Naive thymus-derived CD4-positive, alpha-beta T cell (primary cell): Measurements from ENCODE around the gene IL10RB. TPM values are rescaled to one million over a fixed set of nuclear protein-coding genes. Genes with fewer than 3 reads are reported as not detected.

Experiments
- ATAC-seq: fragments of 150-1000 bp; cut with Tn5 transposase; 2 replicates; pipeline ENCODE4 v1.10.0; 2021; ENCODE audit warnings: mild to moderate bottlenecking, moderate library complexity
- CTCF ChIA-PET: fragments of 350-600 bp; sonication (Branson Sonifier 250); formaldehyde crosslinking; loops from one replicate; lab custom pipeline; 2021; ENCODE audit warnings: antibody characterized with exemption; lab: Charles Lee
- POLR2A ChIA-PET: fragments of 350-600 bp; sonication (Branson Sonifier 250); formaldehyde crosslinking; loops from one replicate; lab custom pipeline; 2021; ENCODE audit warnings: antibody characterized with exemption, inconsistent platforms; lab: Charles Lee
- DNase-seq, 9 donors: peaks; one replicate each; pipeline versions ENCODE4 v3.0.0 to v3.0.0-alpha.2; 2020 to 2022; ENCODE audit warnings: mixed read lengths in 1 of 9
- H3K27ac ChIP-seq: one replicate; pipeline ENCODE4 v1.7.0; 2013; ENCODE audit warnings: mild to moderate bottlenecking, low read depth, low read length, moderate library complexity
- H3K27me3 ChIP-seq, 2 donors: one replicate each; pipeline ENCODE4 v1.7.0; 2013; ENCODE audit warnings: low read length in 2 of 2, mild to moderate bottlenecking in 2 of 2, moderate library complexity in 2 of 2; ENCODE audit not compliant: control insufficient read depth in 2 of 2, insufficient read depth in 2 of 2
- H3K36me3 ChIP-seq, 3 experiments: 1 replicate in 2 of 3; 2 replicates in 1 of 3; pipeline ENCODE4 v1.7.0; 2013; ENCODE audit warnings: low read length in 3 of 3, mild to moderate bottlenecking in 3 of 3, moderate library complexity in 1 of 3; ENCODE audit not compliant: insufficient read depth in 3 of 3, control insufficient read depth in 2 of 3
- H3K4me1 ChIP-seq, 2 donors: one replicate each; pipeline ENCODE4 v1.7.0; 2013; ENCODE audit warnings: low read length in 2 of 2, mild to moderate bottlenecking in 2 of 2, moderate library complexity in 1 of 2; ENCODE audit not compliant: control insufficient read depth in 2 of 2, insufficient read depth in 2 of 2
- H3K4me3 ChIP-seq: 2 replicates; pipeline ENCODE4 v1.7.0; 2013; ENCODE audit warnings: mild to moderate bottlenecking, low read length
- H3K9me3 ChIP-seq, 3 experiments: 1 replicate in 2 of 3; 2 replicates in 1 of 3; pipeline ENCODE4 v1.7.0; 2013; ENCODE audit warnings: low read length in 3 of 3; ENCODE audit not compliant: control insufficient read depth in 2 of 3
- H3K27ac Mint-ChIP-seq, 9 donors: one replicate each; pipeline ENCODE4 v1.8.0; 2020 to 2022; ENCODE audit warnings: mixed read lengths in 9 of 9, mild to moderate bottlenecking in 8 of 9, moderate library complexity in 5 of 9, inconsistent platforms in 2 of 9
- H3K27me3 Mint-ChIP-seq, 5 donors: one replicate each; pipeline ENCODE4 v1.8.0; 2021 to 2022; ENCODE audit warnings: mixed read lengths in 5 of 5, mild to moderate bottlenecking in 1 of 5
- H3K36me3 Mint-ChIP-seq, 5 donors: one replicate each; pipeline ENCODE4 v1.8.0; 2020 to 2022; ENCODE audit warnings: mixed read lengths in 5 of 5, mild to moderate bottlenecking in 3 of 5, inconsistent platforms in 1 of 5
- H3K4me1 Mint-ChIP-seq, 7 donors: one replicate each; pipeline ENCODE4 v1.8.0; 2020 to 2022; ENCODE audit warnings: mixed read lengths in 7 of 7, mild to moderate bottlenecking in 3 of 7, inconsistent platforms in 1 of 7
- H3K4me3 Mint-ChIP-seq, 10 donors: one replicate each; pipeline ENCODE4 v1.8.0; 2020 to 2022; ENCODE audit warnings: mild to moderate bottlenecking in 10 of 10, mixed read lengths in 10 of 10, moderate library complexity in 6 of 10, inconsistent platforms in 2 of 10
- H3K9me3 Mint-ChIP-seq, 11 donors: one replicate each; pipeline ENCODE4 v1.8.0; 2020 to 2022; ENCODE audit warnings: mixed read lengths in 11 of 11, mild to moderate bottlenecking in 4 of 11, inconsistent platforms in 1 of 11, moderate library complexity in 1 of 11
- intact Hi-C, 2 donors: fragments of 100-400 bp; cut with micrococcal nuclease; formaldehyde crosslinking; loops; one replicate each; pipeline ENCODE4 v1.15.1; 2023
- polyA plus RNA-seq, 2 donors: library from polyadenylated mRNA; unstranded; fragments of 300-500 nt; fragmentation: Illumina TruSeq; gene quantifications; one replicate each; pipeline ENCODE4 v1.2.3, GENCODE V29; 2021
- total RNA-seq, 6 experiments: library from RNA in 5 of 6; stranded (reverse) in 5 of 6; gene quantifications; 1 replicate in 5 of 6; 2 replicates in 1 of 6; pipeline ENCODE4 v1.2.3 and lab custom pipeline; 2021 to 2026

Gene IL10RB
- total and polyA plus RNA-seq, 7 experiments from 2014 or later: 17.6 to 51.4 (median 33.3) TPM

DNA sequence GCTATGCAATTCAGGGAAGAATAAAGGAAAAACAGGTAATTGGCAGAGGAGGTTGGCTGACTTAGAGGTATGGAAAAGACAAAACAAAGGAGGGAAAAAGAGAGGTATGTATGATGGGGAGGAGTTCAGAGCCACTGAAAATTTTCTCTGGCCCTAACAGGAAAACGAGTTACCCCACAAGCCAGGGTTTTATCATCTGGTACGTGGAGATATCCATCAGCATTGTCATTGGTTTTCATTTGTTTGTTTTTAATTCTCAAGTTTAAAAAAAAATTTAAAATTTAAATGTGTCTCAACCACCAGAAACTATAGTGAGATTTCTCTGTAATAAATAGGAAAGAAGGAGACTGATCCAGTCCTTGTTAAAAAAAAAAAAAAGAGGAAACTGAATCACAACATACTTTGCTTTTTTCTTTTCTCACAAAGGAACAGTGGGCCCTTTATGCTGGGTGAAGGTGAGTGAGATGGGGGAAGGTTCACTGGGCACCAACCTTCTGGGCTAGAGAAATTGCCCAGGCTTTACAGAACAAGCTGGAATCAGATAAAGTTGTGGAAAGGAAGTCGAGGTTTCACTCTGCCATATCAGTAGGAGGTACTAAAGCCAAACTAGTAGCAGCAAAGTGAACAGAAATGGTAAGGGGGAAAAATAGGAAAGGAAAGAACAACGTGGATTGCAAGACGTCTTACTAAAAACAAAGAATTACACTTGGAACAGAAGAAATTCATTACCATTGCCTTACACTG, 33.7 kb upstream of the IL10RB start:
- Mint-ChIP-seq H3K9me3 (peaks cover 0 to 2% (median 0%) of the 10 kb centered on the region in 11 donors), H3K27me3 (no peaks in the 10 kb centered on the region), H3K4me3 (peak overlapping the region; percentile 88 to 97 (median 92)), H3K27ac (peak overlapping the region; percentile 67 to 98 (median 87)), H3K36me3 (peaks cover 0 to 31% (median 16%) of the 10 kb centered on the region in 5 donors), H3K4me1 (peaks cover 45 to 76% (median 65%) of the 10 kb centered on the region in 7 donors)
- ChIA-PET POLR2A (interaction anchor here (0.5 to 4.5 kb wide), 11 partner anchors 10 to 144 kb away, joined by 3 to 24 read pairs (median 4); partner anchors contain the start of genes IFNAR1 and IL10RB), CTCF (interaction anchor here (0.6 to 0.8 kb wide), 4 partner anchors 31 to 208 kb away, joined by 3 to 7 read pairs (median 3); no protein-coding TSS in a partner anchor)
- Histone ChIP-seq H3K4me1 (peaks cover 41 to 52% of the 10 kb centered on the region in 2 donors), H3K9me3 (no peaks in the 10 kb centered on the region), H3K27ac (peak overlapping the region; percentile 92), H3K4me3 (peak overlapping the region; percentile 83), H3K27me3 (no peaks in the 10 kb centered on the region), H3K36me3 (peaks cover 0 to 11% (median 4%) of the 10 kb centered on the region in 3 experiments)
- no peak for ATAC-seq
- intact Hi-C loops: loop anchor here in 1 of 2 donors (5.0 to 10.0 kb wide), 3 partner anchors 132 to 310 kb away; partner anchors contain the start of genes GART, SON and TMEM50B
- no peak for DNase-seq

DNA sequence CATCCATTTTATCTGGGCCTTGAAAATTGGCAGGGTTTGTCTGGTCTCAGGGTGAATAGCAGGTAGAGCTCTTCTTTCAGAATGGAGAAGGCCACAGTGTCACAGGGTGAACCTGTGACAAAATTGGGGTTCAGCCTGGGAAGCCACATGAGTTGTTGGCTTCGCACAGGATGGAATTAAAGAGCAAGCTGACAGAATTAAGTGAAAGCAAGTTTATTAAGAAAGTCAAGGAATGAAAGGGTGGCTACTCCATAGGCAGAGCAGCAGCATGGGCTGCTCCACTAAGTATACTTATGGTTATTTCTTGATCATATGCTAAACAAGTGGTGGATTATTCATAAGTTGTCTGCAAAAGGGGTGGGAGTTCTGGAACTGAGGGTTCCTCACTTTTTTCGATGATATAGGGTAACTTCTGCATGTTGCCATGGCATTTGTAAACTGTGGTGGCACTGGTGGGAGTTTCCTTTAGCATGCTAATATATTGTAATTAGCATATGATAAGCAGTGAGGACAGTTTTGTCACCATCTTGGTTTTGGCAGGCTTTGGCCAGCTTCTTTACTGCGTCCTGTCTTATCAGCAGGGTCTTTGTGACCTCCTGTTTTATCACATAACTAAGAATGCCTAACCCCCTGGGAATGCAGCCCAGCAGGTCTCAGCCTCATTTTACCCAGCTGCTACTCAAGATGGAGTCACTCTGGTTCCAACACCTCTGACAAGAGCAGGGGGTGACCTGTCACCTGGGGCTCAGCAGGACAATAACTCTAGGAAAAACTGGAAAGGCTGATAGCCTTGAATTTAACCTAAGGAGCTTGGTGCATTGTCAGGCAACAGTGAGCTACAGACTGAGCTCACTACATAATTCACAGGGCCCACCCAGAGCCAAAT, 31.3 kb upstream of the IL10RB start:
- Histone ChIP-seq H3K36me3 (peaks cover 0 to 9% (median 4%) of the 10 kb centered on the region in 3 experiments), H3K9me3 (no peaks in the 10 kb centered on the region), H3K4me3 (no peak overlapping the region), H3K27me3 (no peaks in the 10 kb centered on the region), H3K27ac (peak overlapping the region; percentile 22), H3K4me1 (peaks cover 63 to 68% of the 10 kb centered on the region in 2 donors)
- Mint-ChIP-seq H3K4me1 (peaks cover 60 to 82% (median 80%) of the 10 kb centered on the region in 7 donors), H3K36me3 (peaks cover 0 to 44% (median 17%) of the 10 kb centered on the region in 5 donors), H3K27ac (peak overlapping the region; percentile 45 to 98 (median 82)), H3K4me3 (peak overlapping the region; percentile 24 to 91 (median 66)), H3K27me3 (no peaks in the 10 kb centered on the region), H3K9me3 (no peaks in the 10 kb centered on the region)
- ChIA-PET CTCF (interaction anchor here (0.7 kb wide), 1 partner anchor 255 kb away, joined by 3 read pairs; no protein-coding TSS in a partner anchor), POLR2A (interaction anchor here (0.6 to 1.5 kb wide), 6 partner anchors 9 to 703 kb away, joined by 3 to 5 read pairs (median 4); partner anchors contain the start of gene IL10RB)
- ATAC-seq (no peak), DNase-seq (no peak)
- intact Hi-C loops: loop anchor here in 1 of 2 donors (5.0 to 10.0 kb wide), 3 partner anchors 130 to 307 kb away; partner anchors contain the start of genes GART, SON and TMEM50B

DNA sequence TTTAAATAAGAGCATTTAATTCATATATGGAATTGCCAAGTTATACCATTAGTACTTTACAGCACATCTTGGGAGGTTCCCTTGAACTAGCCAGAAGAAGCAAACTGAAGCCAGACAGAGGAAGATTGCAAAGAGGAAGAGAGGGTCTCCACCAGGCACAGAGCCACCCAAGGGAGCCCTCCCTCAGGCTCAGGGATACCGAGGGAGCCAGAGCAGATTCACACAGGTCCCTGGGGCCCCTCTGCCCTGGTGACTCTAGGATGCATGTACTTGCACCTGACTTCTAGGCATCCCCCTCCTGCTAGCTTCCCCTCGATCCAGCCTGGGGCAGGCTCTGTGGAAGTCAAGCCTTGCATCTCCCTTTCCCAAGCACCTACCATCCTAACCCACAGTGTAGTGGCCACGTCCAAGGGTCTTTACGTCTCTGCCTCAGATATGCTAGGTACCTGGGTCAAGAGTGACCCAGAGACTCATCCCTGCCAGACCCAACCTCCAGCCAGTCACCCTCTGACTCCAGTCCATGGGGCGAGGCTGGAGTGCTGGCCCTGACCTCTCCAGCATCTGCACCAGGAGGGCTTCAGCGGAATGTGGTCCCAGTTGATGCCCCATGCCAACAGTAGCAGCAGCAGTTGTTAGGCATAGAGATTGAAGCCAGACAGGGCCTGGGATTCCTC, 30.0 kb upstream of the IL10RB start:
- Mint-ChIP-seq H3K27me3 (no peaks in the 10 kb centered on the region), H3K4me1 (peaks cover 68 to 94% (median 89%) of the 10 kb centered on the region in 7 donors), H3K27ac (peak overlapping the region; percentile 55 to 96 (median 80)), H3K36me3 (peaks cover 0 to 48% (median 17%) of the 10 kb centered on the region in 5 donors), H3K9me3 (no peaks in the 10 kb centered on the region), H3K4me3 (peak overlapping the region in 6 of 10 donors; percentile 28 to 72 (median 58))
- POLR2A ChIA-PET: interaction anchor here (0.6 to 1.4 kb wide), 3 partner anchors 9 to 126 kb away, joined by 3 to 4 read pairs (median 4); no protein-coding TSS in a partner anchor
- DNase-seq (no peak), ATAC-seq (no peak)
- no peaks in the 10 kb centered on the region for H3K27me3 ChIP-seq
- peak overlapping the region; percentile 27 for H3K27ac ChIP-seq
- intact Hi-C loops: loop anchor here in 1 of 2 donors (10.0 kb wide), 2 partner anchors 129 to 239 kb away; partner anchors contain the start of gene TMEM50B
- H3K4me1 ChIP-seq: peaks cover 70 to 81% of the 10 kb centered on the region in 2 donors
- peaks cover 0 to 4% (median 0%) of the 10 kb centered on the region in 3 experiments for H3K36me3 ChIP-seq
- no peak overlapping the region for H3K4me3 ChIP-seq
- H3K9me3 ChIP-seq: no peaks in the 10 kb centered on the region
- CTCF ChIA-PET: interaction anchor here (0.7 kb wide), 1 partner anchor 34 kb away, joined by 3 read pairs; no protein-coding TSS in a partner anchor

DNA sequence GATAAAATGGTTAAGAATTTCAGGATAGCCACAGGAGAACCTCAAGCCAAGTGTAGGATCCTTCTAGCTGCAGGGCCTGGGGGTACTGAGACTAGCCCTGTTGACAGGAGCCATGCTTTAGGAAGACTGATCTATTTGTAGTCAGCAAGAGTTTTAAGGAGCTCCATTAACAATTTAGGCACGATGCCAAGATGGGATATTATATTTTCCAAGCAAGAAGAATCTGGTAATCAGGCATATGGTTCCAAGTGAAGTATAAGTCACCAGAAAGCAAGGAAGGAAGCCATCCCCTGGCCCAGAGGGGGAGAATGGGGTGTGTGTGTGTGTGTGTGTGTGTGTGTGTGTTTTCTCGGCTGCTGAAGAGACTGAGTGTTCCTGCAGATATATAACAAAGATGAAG, 29.4 kb upstream of the IL10RB start:
- Mint-ChIP-seq H3K4me3 (peak overlapping the region in 9 of 10 donors; percentile 28 to 72 (median 53)), H3K27me3 (no peaks in the 10 kb centered on the region), H3K27ac (peak overlapping the region; percentile 49 to 96 (median 88)), H3K4me1 (peaks cover 70 to 98% (median 91%) of the 10 kb centered on the region in 7 donors), H3K36me3 (peaks cover 0 to 46% (median 18%) of the 10 kb centered on the region in 5 donors), H3K9me3 (no peaks in the 10 kb centered on the region)
- Histone ChIP-seq H3K27me3 (no peaks in the 10 kb centered on the region), H3K9me3 (no peaks in the 10 kb centered on the region), H3K4me3 (no peak overlapping the region), H3K36me3 (peaks cover 0 to 4% (median 0%) of the 10 kb centered on the region in 3 experiments), H3K27ac (peak overlapping the region; percentile 27), H3K4me1 (peaks cover 76 to 80% of the 10 kb centered on the region in 2 donors)
- ChIA-PET POLR2A (interaction anchor here (1.0 to 1.4 kb wide), 3 partner anchors 9 to 125 kb away, joined by 4 read pairs; no protein-coding TSS in a partner anchor), CTCF (interaction anchor here (0.7 kb wide), 1 partner anchor 34 kb away, joined by 3 read pairs; no protein-coding TSS in a partner anchor)
- intact Hi-C loops: loop anchor here in 1 of 2 donors (10.0 kb wide), 2 partner anchors 128 to 238 kb away; partner anchors contain the start of gene TMEM50B
- DNase-seq (no peak), ATAC-seq (no peak)

DNA sequence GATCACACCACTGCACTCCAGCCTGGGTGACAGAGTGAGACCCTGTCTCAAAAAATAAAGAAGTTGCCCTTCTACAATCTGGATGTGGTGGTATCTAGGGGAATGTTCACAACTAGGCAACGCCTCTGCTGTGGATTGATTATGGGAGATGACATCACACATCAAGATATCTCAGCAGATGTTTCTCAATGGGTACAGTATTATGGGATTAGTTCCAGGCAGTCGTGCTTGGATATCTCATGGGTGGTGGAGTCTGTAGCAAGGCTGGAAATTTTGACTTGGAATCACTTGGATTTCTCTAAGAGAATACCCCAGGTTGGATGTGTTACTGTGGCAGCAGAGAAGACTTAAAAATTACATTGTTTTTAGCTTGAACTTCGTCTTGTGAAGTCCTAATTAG, 28.7 kb upstream of the IL10RB start:
- Mint-ChIP-seq H3K36me3 (peaks cover 4 to 47% (median 22%) of the 10 kb centered on the region in 5 donors), H3K9me3 (no peaks in the 10 kb centered on the region), H3K4me1 (peaks cover 71 to 96% (median 90%) of the 10 kb centered on the region in 7 donors), H3K27ac (peak overlapping the region; percentile 57 to 96 (median 88)), H3K27me3 (no peaks in the 10 kb centered on the region), H3K4me3 (peak overlapping the region in 9 of 10 donors; percentile 7 to 84 (median 57))
- DNase-seq (no peak), ATAC-seq (no peak)
- no peak overlapping the region for H3K4me3 ChIP-seq
- H3K36me3 ChIP-seq: peaks cover 0 to 4% (median 0%) of the 10 kb centered on the region in 3 experiments
- H3K9me3 ChIP-seq: no peaks in the 10 kb centered on the region
- ChIA-PET POLR2A (interaction anchor here (0.6 to 4.8 kb wide), 5 partner anchors 9 to 124 kb away, joined by 3 to 39 read pairs (median 4); partner anchors contain the start of gene IFNAR2), CTCF (interaction anchor here (0.7 kb wide), 1 partner anchor 79 kb away, joined by 5 read pairs; no protein-coding TSS in a partner anchor)
- no peaks in the 10 kb centered on the region for H3K27me3 ChIP-seq
- peaks cover 73 to 82% of the 10 kb centered on the region in 2 donors for H3K4me1 ChIP-seq
- intact Hi-C loops: loop anchor here in 1 of 2 donors (10.0 kb wide), 2 partner anchors 127 to 237 kb away; partner anchors contain the start of gene TMEM50B
- H3K27ac ChIP-seq: peak overlapping the region; percentile 27
